Stimulated activated CD4-positive, alpha-beta T cell treated with anti-CD3 and anti-CD28 coated beads, Interleukin-4, amount 100 ng/mL, for 1 hour (primary cell): ENCODE results near the gene GRHL3.

Experiments used
- DNase-seq: peaks from one replicate; pipeline ENCODE4 v3.0.0-alpha.2; 2020

Gene GRHL3

GRCh38 chr1:24344090-24344742 is 25.1 kb downstream of the GRHL3 start:
- no peak for DNase-seq

- DNase-seq = no peak
Measured at GRCh38 chr1:24345334-24345733, 26.2 kb downstream of the GRHL3 start.

- no peak for DNase-seq
Measured at GRCh38 chr1:24347159-24347934, 28.2 kb downstream of the GRHL3 start.

- no peak for DNase-seq
Measured at GRCh38 chr1:24348196-24348595, 29.0 kb downstream of the GRHL3 start.

GRCh38 chr1:24349891-24350290 is 30.7 kb downstream of the GRHL3 start:
- DNase-seq = peak; percentile 26

- no peak for DNase-seq
Measured at GRCh38 chr1:24351247-24351646, 32.1 kb downstream of the GRHL3 start.

- DNase-seq = peak; percentile 52
Measured at GRCh38 chr1:24351918-24352627, 32.9 kb downstream of the GRHL3 start.

- no peak for DNase-seq
Measured at GRCh38 chr1:24353292-24353891, 34.2 kb downstream of the GRHL3 start.

- DNase-seq = no peak
Measured at GRCh38 chr1:24355466-24355865, 36.3 kb downstream of the GRHL3 start.

- DNase-seq = no peak
Measured at GRCh38 chr1:24357038-24357437, 37.9 kb downstream of the GRHL3 start.

- DNase-seq = no peak
Measured at GRCh38 chr1:24360681-24361080, 41.5 kb downstream of the GRHL3 start.

GRCh38 chr1:24361811-24362210 is 42.7 kb downstream of the GRHL3 start:
- no peak for DNase-seq

GRCh38 chr1:24362396-24362795 is 43.2 kb downstream of the GRHL3 start:
- DNase-seq = no peak

GRCh38 chr1:24362982-24363614 is 43.9 kb downstream of the GRHL3 start:
- no peak for DNase-seq

- DNase-seq = no peak
Measured at GRCh38 chr1:24363994-24364393, 44.8 kb downstream of the GRHL3 start.

- DNase-seq = no peak
Measured at GRCh38 chr1:24364605-24364974, 45.4 kb downstream of the GRHL3 start.

GRCh38 chr1:24364975-24365678 is 46.0 kb downstream of the GRHL3 start:
- DNase-seq = no peak

- DNase-seq = no peak
Measured at GRCh38 chr1:24366707-24367106, 47.5 kb downstream of the GRHL3 start.

GRCh38 chr1:24369199-24369598 is 50.0 kb downstream of the GRHL3 start:
- no peak for DNase-seq

GRCh38 chr1:24369801-24370200 is 50.6 kb downstream of the GRHL3 start:
- no peak for DNase-seq

GRCh38 chr1:24373044-24373443 is 53.9 kb downstream of the GRHL3 start:
- DNase-seq = no peak

- DNase-seq = no peak
Measured at GRCh38 chr1:24373710-24374109, 54.6 kb downstream of the GRHL3 start.
